Stomach (tissue), 4 donors: ENCODE results near the gene TMCC1.
A peak's percentile ranks its signal among the peaks of the same experiment; 100 is the strongest.

Experiments used
- CTCF ChIP-seq, 7 experiments: fragments of 450-650 bp in 4 of 7; fragments of 200-600 bp in 3 of 7; sonication (generic) in 3 of 7; IDR thresholded peaks; one replicate each; pipeline ENCODE4 v1.5.1; 2016 to 2019; ENCODE audit warnings: antibody characterized with exemption in 7 of 7, control low read depth in 2 of 7, mild to moderate bottlenecking in 1 of 7
- POLR2AphosphoS5 ChIP-seq, 3 donors: sonication (generic); formaldehyde crosslinking; IDR thresholded peaks; one replicate each; pipeline ENCODE4 v1.6.1; 2016; ENCODE audit warnings: antibody characterized with exemption in 3 of 3

DNA sequence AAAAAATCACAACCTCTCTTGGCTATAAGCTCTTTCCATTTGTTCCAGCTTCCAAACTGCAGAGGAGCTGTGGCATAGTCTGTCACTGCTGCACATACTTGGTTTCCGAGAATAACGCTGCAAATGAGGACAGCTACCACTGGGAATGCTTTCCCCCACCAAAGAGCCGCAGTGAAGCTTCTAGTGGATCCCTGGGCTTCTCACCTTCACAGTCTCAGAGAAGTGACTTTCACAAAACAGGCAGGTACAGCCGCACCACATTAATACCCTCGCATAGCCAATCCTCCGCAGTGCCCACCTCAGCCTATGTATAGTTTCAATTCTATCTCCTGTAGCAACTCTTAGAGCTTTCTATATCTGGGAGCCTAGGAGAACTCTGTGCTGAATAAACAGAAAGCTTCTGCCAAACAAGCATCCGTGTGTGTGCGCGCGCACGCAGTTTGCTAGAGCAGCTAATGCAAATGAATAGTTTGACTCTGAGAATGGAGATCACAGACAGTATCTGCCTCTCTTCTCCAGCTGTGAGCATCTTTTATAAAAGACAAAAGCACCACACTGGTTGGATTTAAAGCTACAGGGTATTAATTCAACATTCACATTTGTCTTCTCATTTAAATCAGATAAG, 205.1 kb downstream of the TMCC1 start:
- peak in 1 of 3 donors; percentile 10 for TF ChIP-seq POLR2AphosphoS5 (IDR thresholded peaks at IDR 0.05)
- no peak for TF ChIP-seq CTCF (IDR thresholded peaks at IDR 0.05)
